ENCODE measurements around the gene INSM2. TPM values are rescaled to one million over a fixed set of nuclear protein-coding genes. Genes with fewer than 3 reads are reported as not detected.

Gene INSM2
- total RNA-seq, 2 donors from 2014 or later: not detected

GRCh38 chr14:35557221-35557747 is 23.3 kb downstream of the INSM2 start:
- H3K9me3 ChIP-seq: no peaks in the 10 kb centered on the region
- H3K4me1 ChIP-seq (ENCODE audit: control insufficient read depth in 1 of 2, low read depth in 2 of 2): peaks cover 5 to 10% of the 10 kb centered on the region in 2 donors
- ATAC-seq (ENCODE audit: insufficient number of reproducible peaks, low FRiP score, low read depth) (no peak), DNase-seq (ENCODE audit: low spot score) (no peak)
- H3K36me3 ChIP-seq: peaks cover 3% of the 10 kb centered on the region
- no peaks in the 10 kb centered on the region for H3K27me3 ChIP-seq (replicated peaks; ENCODE audit: insufficient read depth)
- no peak for TF ChIP-seq CTCF (IDR thresholded peaks at IDR 0.05)
- no peak overlapping the region for H3K27ac ChIP-seq
- no peak overlapping the region for H3K4me3 ChIP-seq

- H3K4me1 ChIP-seq (ENCODE audit: control insufficient read depth in 1 of 2, low read depth in 2 of 2): peaks cover 0 to 4% of the 10 kb centered on the region in 2 donors
- no peaks in the 10 kb centered on the region for H3K27me3 ChIP-seq (replicated peaks; ENCODE audit: insufficient read depth)
- DNase-seq (ENCODE audit: low spot score) (no peak), ATAC-seq (ENCODE audit: insufficient number of reproducible peaks, low FRiP score, low read depth) (no peak)
- peaks cover 3% of the 10 kb centered on the region for H3K36me3 ChIP-seq
- no peak overlapping the region for H3K4me3 ChIP-seq
- H3K9me3 ChIP-seq: no peaks in the 10 kb centered on the region
- no peak overlapping the region for H3K27ac ChIP-seq
- no peak for TF ChIP-seq CTCF (IDR thresholded peaks at IDR 0.05)
Measured at GRCh38 chr14:35558680-35559079, 24.7 kb downstream of the INSM2 start.

GRCh38 chr14:35565871-35566464 is 32.0 kb downstream of the INSM2 start:
- peaks cover 7% of the 10 kb centered on the region for H3K36me3 ChIP-seq
- no peak overlapping the region for H3K4me3 ChIP-seq
- H3K27me3 ChIP-seq (replicated peaks; ENCODE audit: insufficient read depth): no peaks in the 10 kb centered on the region
- ATAC-seq (ENCODE audit: insufficient number of reproducible peaks, low FRiP score, low read depth) (no peak), DNase-seq (ENCODE audit: low spot score) (no peak)
- no peaks in the 10 kb centered on the region for H3K4me1 ChIP-seq (ENCODE audit: control insufficient read depth in 1 of 2, low read depth in 2 of 2)
- no peak overlapping the region for H3K27ac ChIP-seq
- TF ChIP-seq CTCF (IDR thresholded peaks at IDR 0.05): no peak
- H3K9me3 ChIP-seq: no peaks in the 10 kb centered on the region

- no peak for ATAC-seq (ENCODE audit: insufficient number of reproducible peaks, low FRiP score, low read depth)
- no peak overlapping the region for H3K4me3 ChIP-seq
- no peak overlapping the region for H3K27ac ChIP-seq
- no peaks in the 10 kb centered on the region for H3K4me1 ChIP-seq (ENCODE audit: control insufficient read depth in 1 of 2, low read depth in 2 of 2)
- H3K27me3 ChIP-seq (replicated peaks; ENCODE audit: insufficient read depth): no peaks in the 10 kb centered on the region
- peaks cover 7% of the 10 kb centered on the region for H3K36me3 ChIP-seq
- H3K9me3 ChIP-seq: no peaks in the 10 kb centered on the region
- no peak for DNase-seq (ENCODE audit: low spot score)
- no peak for TF ChIP-seq CTCF (IDR thresholded peaks at IDR 0.05)
Measured at GRCh38 chr14:35571598-35571997, 37.6 kb downstream of the INSM2 start.

GRCh38 chr14:35573911-35574310 is 39.9 kb downstream of the INSM2 start:
- Histone ChIP-seq H3K27ac (no peak overlapping the region), H3K9me3 (no peaks in the 10 kb centered on the region), H3K4me3 (no peak overlapping the region), H3K4me1 (ENCODE audit: control insufficient read depth in 1 of 2, low read depth in 2 of 2) (no peaks in the 10 kb centered on the region), H3K27me3 (replicated peaks; ENCODE audit: insufficient read depth) (no peaks in the 10 kb centered on the region), H3K36me3 (peaks cover 3% of the 10 kb centered on the region)
- no peak for TF ChIP-seq CTCF (IDR thresholded peaks at IDR 0.05)
- ATAC-seq (ENCODE audit: insufficient number of reproducible peaks, low FRiP score, low read depth) (no peak), DNase-seq (ENCODE audit: low spot score) (no peak)
